Adrenal gland (tissue), 5 donors: ENCODE results near the gene PCGF1.

Source experiments
- POLR2A ChIP-seq, 2 donors: fragments of 450-650 bp; IDR thresholded peaks; one replicate each; pipeline ENCODE4 v1.6.1; 2017; ENCODE audit warnings: antibody characterized with exemption in 2 of 2, mild to moderate bottlenecking in 2 of 2, moderate library complexity in 1 of 2
- TF ChIP-seq, protein P1 (sequence below), 6 experiments: fragments of 450-650 bp in 4 of 6; fragments of 200-600 bp in 2 of 6; sonication (generic) in 1 of 6; IDR thresholded peaks; 1 replicate in 5 of 6; 2 replicates in 1 of 6; pipeline versions ENCODE4 v1.5.1 to v1.8.0; 2016 to 2021; ENCODE audit warnings: antibody characterized with exemption in 6 of 6, mild to moderate bottlenecking in 2 of 6, moderate library complexity in 1 of 6
- donor health status: DM: no; HTN: no; CAD: no.

DNA sequence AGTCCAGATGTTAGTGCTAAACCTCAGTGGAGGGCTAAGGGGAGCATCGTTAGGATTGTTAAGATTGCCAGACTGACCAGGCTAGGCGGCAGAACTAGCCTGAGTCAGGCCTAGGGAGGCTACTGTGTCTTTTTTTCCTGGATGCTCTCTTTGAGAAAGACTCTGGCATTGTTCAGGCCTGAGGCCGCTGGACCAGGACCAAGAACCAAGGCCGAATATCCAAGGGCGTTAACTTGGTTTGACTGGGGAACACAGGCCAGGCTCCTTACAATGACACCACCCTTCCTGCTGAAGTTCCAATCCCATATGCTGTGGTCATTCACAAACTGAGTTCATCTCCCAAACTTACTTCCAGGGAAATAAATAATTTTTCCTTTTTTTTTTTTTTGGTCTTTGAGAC, 32.8 kb upstream of the PCGF1 start:
- TF ChIP-seq POLR2A (IDR thresholded peaks at IDR 0.05), result no peak
- TF ChIP-seq, protein P1, sequence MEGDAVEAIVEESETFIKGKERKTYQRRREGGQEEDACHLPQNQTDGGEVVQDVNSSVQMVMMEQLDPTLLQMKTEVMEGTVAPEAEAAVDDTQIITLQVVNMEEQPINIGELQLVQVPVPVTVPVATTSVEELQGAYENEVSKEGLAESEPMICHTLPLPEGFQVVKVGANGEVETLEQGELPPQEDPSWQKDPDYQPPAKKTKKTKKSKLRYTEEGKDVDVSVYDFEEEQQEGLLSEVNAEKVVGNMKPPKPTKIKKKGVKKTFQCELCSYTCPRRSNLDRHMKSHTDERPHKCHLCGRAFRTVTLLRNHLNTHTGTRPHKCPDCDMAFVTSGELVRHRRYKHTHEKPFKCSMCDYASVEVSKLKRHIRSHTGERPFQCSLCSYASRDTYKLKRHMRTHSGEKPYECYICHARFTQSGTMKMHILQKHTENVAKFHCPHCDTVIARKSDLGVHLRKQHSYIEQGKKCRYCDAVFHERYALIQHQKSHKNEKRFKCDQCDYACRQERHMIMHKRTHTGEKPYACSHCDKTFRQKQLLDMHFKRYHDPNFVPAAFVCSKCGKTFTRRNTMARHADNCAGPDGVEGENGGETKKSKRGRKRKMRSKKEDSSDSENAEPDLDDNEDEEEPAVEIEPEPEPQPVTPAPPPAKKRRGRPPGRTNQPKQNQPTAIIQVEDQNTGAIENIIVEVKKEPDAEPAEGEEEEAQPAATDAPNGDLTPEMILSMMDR (IDR thresholded peaks at IDR 0.05), result no peak
